ENCODE data around the gene FASN. TPM values are rescaled to one million over a fixed set of nuclear protein-coding genes. Genes with fewer than 3 reads are reported as not detected.

FASN gene
- total and polyA plus RNA-seq, 2 experiments from 2014 or later: 85.9 to 276 TPM

GRCh38 chr17:82103553-82104451 is 5.8 kb upstream of the FASN start:
- Histone ChIP-seq H3K9me3 (ENCODE audit: low read depth) (no peaks in the 10 kb centered on the region), H3K4me1 (ENCODE audit: low read depth) (peaks cover 31% of the 10 kb centered on the region), H3K36me3 (no peaks in the 10 kb centered on the region), H3K27me3 (no peaks in the 10 kb centered on the region), H3K27ac (peak overlapping the region; percentile 88), H3K4me3 (no peak overlapping the region)
- peak; percentile 38 to 53 for DNase-seq (ENCODE audit: low read depth in 1 of 2, low spot score in 1 of 2)
- TF ChIP-seq, protein P1, sequence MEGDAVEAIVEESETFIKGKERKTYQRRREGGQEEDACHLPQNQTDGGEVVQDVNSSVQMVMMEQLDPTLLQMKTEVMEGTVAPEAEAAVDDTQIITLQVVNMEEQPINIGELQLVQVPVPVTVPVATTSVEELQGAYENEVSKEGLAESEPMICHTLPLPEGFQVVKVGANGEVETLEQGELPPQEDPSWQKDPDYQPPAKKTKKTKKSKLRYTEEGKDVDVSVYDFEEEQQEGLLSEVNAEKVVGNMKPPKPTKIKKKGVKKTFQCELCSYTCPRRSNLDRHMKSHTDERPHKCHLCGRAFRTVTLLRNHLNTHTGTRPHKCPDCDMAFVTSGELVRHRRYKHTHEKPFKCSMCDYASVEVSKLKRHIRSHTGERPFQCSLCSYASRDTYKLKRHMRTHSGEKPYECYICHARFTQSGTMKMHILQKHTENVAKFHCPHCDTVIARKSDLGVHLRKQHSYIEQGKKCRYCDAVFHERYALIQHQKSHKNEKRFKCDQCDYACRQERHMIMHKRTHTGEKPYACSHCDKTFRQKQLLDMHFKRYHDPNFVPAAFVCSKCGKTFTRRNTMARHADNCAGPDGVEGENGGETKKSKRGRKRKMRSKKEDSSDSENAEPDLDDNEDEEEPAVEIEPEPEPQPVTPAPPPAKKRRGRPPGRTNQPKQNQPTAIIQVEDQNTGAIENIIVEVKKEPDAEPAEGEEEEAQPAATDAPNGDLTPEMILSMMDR (IDR thresholded peaks at IDR 0.05; ENCODE audit: low read depth, low read length): no peak

- Histone ChIP-seq H3K36me3 (no peaks in the 10 kb centered on the region), H3K4me1 (ENCODE audit: low read depth) (peaks cover 31% of the 10 kb centered on the region), H3K27ac (no peak overlapping the region), H3K4me3 (no peak overlapping the region), H3K27me3 (no peaks in the 10 kb centered on the region), H3K9me3 (ENCODE audit: low read depth) (no peaks in the 10 kb centered on the region)
- TF ChIP-seq, protein P1 (IDR thresholded peaks at IDR 0.05; ENCODE audit: low read depth, low read length): no peak
- DNase-seq (ENCODE audit: low read depth in 1 of 2, low spot score in 1 of 2): no peak
These were observed 4.0 kb upstream of the FASN start for GRCh38 chr17:82101767-82102679.

DNA sequence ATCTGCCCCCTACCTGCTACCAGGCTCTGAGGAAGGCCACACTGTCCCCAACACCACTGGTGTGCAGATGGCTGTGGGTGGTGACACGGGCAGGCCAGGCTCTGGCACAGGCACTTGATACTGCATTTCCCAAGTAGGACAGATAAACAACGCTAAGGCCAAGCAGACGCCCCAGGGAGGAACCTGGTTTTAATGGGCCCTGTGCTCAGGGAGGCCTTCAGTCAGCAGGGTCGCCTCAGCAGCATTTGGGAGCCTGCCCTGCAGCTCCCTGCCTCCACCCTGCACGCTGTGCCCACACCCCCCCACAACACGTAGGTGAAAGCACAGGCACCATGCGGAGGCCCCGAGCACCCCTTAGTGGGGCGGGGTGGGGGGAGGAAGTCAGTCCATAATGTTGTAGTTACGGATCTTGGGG is 3.3 kb upstream of the FASN start:
- no peak for DNase-seq (ENCODE audit: low read depth in 1 of 2, low spot score in 1 of 2)
- Histone ChIP-seq H3K36me3 (no peaks in the 10 kb centered on the region), H3K27me3 (no peaks in the 10 kb centered on the region), H3K27ac (peak overlapping the region; percentile 17), H3K4me3 (no peak overlapping the region), H3K9me3 (ENCODE audit: low read depth) (no peaks in the 10 kb centered on the region), H3K4me1 (ENCODE audit: low read depth) (peaks cover 27% of the 10 kb centered on the region)
- TF ChIP-seq, protein P1 (IDR thresholded peaks at IDR 0.05; ENCODE audit: low read depth, low read length): no peak

DNA sequence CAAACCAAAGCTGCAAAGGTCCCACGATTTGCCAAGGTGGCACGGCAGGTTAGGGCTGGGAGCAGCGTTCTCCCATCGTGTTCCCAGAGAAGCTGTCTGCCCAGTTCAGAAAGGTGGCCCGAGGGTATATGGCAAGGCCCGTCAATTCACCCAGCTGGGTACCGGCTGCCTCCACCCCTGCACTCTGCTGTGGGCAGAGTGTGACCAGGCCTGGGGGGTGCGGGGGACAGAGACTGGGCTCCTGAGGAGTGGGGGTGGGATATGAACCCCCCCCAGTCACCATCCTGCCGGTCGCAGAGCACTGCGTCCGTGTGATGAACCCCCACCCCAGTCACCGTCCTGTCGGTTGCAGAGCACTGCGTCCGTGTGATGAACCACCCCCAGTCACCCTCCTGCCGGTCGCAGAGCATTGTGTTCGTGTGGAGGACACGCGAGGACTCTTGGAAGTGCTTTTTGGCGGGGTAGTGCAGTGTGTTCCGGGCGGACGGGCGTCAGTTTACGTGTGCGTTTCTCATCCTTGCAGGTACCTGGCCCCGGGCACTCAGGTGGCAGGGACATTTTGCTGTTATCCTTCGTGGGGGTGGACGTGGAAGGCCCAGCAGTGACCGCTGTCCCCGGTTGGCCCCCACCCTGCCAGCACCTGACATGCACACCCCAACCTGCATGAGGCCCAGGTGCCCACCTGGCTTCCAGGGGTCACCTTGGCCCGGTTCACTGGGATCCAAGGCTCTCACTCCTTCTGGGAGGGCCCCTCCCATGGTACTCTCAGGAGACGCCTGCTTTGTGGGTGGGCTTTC is 2.7 kb upstream of the FASN start:
- H3K27me3 ChIP-seq: no peaks in the 10 kb centered on the region
- H3K4me1 ChIP-seq (ENCODE audit: low read depth): peaks cover 25% of the 10 kb centered on the region
- TF ChIP-seq, protein P1 (IDR thresholded peaks at IDR 0.05; ENCODE audit: low read depth, low read length): no peak
- DNase-seq (ENCODE audit: low read depth in 1 of 2, low spot score in 1 of 2): no peak
- H3K9me3 ChIP-seq (ENCODE audit: low read depth): no peaks in the 10 kb centered on the region
- peak overlapping the region; percentile 17 for H3K27ac ChIP-seq
- no peaks in the 10 kb centered on the region for H3K36me3 ChIP-seq
- H3K4me3 ChIP-seq: no peak overlapping the region

Data from cardiac muscle cell (in vitro differentiated cells and primary cell).